ENCODE results near the gene DYSF. TPM values are rescaled to one million over a fixed set of nuclear protein-coding genes. Genes with fewer than 3 reads are reported as not detected.

Gene DYSF
- total RNA-seq, 1 donor from 2014 or later: 20.1 TPM

GRCh38 chr2:71672826-71673795 lies 219.8 kb downstream of the DYSF start:
- no peak for DNase-seq (ENCODE audit: low read depth)

- DNase-seq (ENCODE audit: low read depth): no peak
These were observed 220.9 kb downstream of the DYSF start for GRCh38 chr2:71674158-71674851.

DNA sequence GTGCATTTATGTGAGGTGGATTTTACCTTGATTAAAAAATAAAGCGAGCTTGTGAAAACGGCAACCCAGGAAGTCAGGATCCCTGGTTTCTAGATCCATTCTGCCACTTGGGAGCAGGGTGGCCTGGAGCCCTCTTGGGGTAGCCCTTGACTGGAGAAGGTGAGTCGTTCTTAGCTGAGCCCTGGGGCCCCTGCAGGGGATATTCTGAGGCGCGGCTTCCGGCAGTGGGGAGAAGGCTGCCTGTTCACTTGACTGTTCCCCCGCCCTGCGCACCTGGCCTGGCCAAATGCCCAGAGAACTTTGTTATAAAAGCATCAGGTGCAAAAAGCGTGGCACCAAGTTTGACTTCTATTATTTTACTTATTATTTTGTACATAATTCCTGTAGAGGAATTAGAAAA lies 221.9 kb downstream of the DYSF start:
- DNase-seq (ENCODE audit: low read depth): no peak

GRCh38 chr2:71678874-71679273 lies 225.5 kb downstream of the DYSF start:
- no peak for DNase-seq (ENCODE audit: low read depth)

- no peak for DNase-seq (ENCODE audit: low read depth)
These were observed 226.1 kb downstream of the DYSF start for GRCh38 chr2:71679491-71679890.

GRCh38 chr2:71680925-71681324 lies 227.6 kb downstream of the DYSF start:
- DNase-seq (ENCODE audit: low read depth): no peak

DNA sequence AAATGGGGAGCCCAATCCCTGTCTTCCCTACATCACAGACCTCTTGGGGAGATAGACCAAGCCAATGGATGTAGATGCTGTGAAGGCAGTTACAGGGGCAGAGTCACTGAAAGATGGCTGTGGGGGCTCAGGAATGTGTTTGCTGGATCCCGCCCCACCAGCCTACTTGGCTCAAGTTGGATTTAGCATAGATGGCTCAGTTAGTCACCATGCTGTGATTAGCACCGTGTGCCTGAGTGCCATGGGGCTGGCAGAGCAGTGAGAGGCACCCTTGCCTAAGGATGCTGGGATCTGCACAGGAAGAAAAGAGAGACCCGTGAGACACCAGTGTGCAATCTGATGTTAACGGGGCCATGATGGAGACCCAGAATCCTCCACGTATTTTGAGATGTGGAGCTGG lies 228.3 kb downstream of the DYSF start:
- DNase-seq (ENCODE audit: low read depth): no peak

DNA sequence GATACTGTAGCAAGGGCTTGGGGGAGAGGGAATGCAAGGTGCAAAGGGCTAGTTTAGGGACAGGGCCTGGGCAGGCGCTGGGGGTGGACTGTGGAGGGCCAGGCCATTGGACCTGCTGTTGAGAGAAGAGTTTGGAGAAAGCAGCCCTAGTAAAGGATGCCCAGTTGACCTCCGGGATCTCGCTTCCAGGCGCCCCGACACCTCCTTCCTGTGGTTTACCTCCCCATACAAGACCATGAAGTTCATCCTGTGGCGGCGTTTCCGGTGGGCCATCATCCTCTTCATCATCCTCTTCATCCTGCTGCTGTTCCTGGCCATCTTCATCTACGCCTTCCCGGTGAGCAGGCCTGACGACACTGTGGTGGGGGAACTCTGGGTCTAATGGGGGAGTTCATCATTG lies 229.0 kb downstream of the DYSF start:
- no peak for DNase-seq (ENCODE audit: low read depth)

- DNase-seq (ENCODE audit: low read depth): no peak
These were observed 229.7 kb downstream of the DYSF start for GRCh38 chr2:71683070-71683469.

DNA sequence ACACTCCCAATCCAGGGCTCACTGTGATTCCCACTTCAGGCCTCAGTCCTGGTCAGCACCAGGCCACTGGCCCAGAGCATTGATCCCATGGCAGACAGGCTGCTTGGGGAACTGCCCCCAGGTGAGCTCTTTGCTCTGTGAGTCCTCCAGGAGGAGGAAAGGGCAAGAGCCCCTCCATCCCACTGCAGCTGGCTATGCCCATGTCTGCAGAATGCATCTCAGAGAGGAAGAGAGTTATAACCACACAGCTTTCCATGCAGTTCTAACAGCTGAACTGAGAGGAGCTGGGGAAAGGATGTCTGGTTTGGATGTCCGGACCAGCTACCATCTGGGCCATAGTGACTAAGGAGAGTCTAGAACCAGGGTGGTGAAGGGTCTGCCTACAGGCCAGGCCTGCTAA lies 230.3 kb downstream of the DYSF start:
- no peak for DNase-seq (ENCODE audit: low read depth)

GRCh38 chr2:71684226-71685072 lies 231.1 kb downstream of the DYSF start:
- DNase-seq (ENCODE audit: low read depth): no peak

DNA sequence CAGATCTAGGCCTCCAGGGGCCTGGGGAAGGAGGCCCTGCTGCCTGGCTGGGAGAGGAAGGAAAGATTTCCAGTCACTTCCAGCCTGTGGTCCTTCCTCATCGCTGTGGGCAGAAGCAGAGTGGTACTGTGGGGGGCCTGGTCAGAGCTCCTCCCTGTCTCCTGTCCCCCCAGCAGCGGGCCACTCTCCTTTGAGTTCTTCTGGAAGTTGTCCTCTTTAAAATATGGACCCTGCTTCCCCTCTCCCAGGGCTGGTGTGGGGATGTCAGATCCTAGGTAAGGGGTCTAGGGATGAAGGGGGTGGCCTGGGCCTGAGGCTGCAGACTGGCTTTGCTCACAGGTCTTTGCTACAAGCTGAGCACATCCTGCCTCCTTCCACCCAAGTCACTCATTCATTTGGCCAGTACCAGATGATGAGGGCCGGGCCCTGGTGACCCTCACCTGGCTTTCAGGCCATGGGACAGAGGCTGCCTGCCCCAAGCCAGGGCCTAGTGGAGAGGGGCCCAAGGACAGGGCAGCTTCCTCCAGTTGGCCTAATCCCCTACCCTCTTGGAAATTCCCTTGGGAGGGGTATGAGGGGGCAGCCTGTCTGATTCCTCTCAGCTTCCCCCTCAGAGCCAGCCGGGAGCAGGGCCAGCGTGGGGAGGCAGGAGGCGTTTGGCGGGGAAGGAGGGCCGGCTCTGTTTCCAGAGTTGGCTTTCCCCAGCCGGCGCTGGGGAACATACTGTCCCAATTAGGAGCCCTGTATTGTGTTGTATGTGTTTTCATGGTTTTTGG lies 231.9 kb downstream of the DYSF start:
- DNase-seq (ENCODE audit: low read depth): no peak

- DNase-seq (ENCODE audit: low read depth): no peak
These were observed 232.7 kb downstream of the DYSF start for GRCh38 chr2:71685941-71686611.

DNA sequence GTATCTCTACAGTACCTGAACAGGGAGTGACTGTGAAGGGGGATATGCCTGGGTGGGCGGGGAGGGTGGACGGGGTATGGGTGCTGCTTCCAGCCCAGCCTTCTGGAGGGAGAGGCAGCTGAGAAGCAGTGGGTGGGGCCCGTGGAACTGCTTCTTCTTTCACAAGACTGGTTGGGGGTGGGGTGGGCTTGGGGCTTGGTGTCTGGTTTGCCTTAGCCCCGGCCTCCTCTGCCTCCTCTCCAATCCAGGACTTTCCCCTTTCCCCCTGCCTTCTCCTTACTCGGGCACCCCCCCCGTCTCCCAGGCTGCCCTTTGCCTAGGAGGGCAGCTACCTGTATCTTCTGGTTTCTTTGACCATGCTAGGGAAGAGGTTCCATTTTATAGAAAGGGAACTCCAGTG lies 233.4 kb downstream of the DYSF start:
- DNase-seq (ENCODE audit: low read depth): no peak

DNA sequence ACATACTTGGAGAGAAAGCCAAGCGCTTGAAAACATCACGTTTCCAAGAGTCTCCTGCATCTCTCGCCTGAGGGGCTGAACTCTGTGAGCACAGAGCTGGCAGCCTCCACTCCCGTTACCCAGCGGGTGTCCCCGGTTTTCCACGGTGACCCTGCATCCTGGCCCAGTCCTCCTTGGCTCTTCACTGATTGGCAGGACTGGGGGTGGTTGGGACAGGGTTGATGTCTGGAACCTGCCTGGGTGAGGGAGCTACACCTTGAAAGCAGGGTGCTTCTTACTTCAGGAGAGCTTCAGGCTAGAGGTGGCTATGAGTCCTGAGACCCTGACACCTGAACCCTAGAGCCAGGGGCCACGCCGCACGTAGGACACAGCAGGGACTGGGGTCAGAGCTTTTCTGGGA lies 234.1 kb downstream of the DYSF start:
- no peak for DNase-seq (ENCODE audit: low read depth)

GRCh38 chr2:71688530-71688929 lies 235.2 kb downstream of the DYSF start:
- no peak for DNase-seq (ENCODE audit: low read depth)

GRCh38 chr2:71689393-71689792 lies 236.0 kb downstream of the DYSF start:
- DNase-seq (ENCODE audit: low read depth): no peak

DNA sequence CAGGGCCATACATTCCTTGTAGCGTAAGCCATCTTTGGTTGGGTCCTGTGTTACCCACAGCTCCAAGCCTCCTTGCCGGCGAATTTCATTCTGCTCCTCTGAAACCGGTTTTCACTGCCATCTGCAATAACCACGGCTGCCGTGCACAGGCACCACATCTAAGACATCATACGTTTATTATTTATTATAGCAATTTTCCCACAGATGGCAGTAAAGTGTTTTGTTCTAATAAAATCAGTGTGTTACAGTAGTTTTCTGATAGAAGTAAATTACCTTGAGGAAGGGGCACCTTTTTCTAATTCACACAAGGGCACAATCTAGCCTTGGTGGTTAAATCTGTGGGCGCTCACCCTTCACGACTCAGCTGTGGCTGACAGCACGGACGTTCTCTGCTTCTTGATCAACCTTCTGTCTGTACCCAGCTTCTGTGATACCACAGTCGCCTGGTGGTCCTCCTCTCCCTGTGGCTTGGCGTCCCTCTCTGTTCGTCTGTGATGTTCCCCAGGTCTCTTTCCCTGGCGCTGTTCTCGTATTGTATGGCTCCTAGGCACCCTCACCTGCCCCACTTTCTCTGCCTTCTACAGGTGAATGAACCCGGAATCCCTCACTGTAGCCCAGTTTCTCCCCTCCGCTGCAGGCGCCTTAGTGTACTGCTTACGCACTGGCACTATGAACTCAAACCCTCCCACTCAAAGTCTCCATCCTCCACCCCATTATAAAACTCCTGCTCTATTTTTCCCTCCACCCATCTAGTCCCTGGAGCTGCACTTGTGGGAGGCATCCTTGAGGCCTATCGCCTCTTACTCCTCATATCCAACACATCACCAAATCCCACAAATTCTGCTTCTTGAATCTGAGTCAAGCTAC lies 236.8 kb downstream of the DYSF start:
- DNase-seq (ENCODE audit: low read depth): no peak

DNA sequence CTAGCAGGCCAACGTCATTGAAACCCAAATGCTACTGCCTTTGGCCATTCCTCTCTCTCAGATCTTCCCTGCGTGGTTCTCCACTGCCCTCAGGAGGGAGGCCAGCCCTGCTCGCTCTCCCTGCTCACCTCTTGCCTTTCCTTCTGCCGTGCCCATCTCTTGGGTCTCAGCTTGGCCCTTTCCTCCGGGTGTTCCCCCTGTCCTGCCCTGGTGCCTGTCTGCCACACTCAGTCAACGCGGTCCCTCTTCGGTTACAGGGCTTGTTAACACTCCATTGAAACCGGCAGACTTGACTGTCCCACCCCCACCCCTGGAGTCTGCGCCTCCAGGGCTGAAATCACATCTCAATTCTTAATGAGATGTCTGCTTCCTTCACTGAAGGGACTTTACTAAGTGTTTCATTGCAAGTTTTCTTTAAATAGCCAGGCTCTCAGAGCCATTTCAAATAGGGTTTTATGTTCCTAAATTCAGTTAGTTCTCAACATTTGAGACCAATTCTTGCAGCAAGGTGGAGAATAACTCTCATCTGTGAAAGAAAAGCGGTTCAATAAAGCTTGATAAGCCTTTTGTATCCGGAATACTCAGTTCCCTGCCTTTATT lies 237.6 kb downstream of the DYSF start:
- DNase-seq (ENCODE audit: low read depth): no peak

All from renal cortical epithelial cell (primary cell).